ENCODE results near the gene RASGEF1B. TPM values are rescaled to one million over a fixed set of nuclear protein-coding genes. Genes with fewer than 3 reads are reported as not detected.

RASGEF1B gene
- total and polyA plus RNA-seq, 12 donors, result 5.6 to 27.2 (median 8.8) TPM

DNA sequence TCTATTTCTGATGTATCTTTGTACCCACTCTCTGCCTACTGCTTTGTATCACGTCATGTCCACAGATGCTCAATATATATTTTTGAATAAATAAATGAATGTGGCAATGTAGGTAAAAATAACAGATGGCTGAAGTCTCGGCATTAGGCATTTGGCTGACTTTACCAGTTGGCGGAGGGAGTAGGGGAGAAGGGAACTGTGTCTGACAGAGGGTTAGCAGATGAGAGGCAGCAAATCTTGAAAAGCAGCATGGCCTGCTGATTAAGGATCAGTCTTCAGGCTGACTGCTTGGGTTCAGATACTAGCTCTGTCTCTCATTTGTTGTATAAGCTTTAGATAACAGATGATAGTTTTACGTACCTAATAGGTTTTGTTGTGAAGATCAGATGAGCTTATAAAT lies 31.9 kb upstream of the RASGEF1B start:
- intact Hi-C loops (cut with DNase I), result no loop called here
- Histone ChIP-seq H3K27me3 (no peaks in the 10 kb centered on the region), H3K36me3 (replicated peaks in 1 of 2) (no peaks in the 10 kb centered on the region), H3K4me3 (no peak overlapping the region), H3K9me3 (replicated peaks in 1 of 3) (no peaks in the 10 kb centered on the region), H3K27ac (peak overlapping the region in 1 of 5 donors; percentile 88), H3K4me1 (replicated peaks in 1 of 2) (no peaks in the 10 kb centered on the region)
- 79 to 83% (median 81%) methylated on average over 4 of the region's 4 CpGs for WGBS, 4 donors
- no peak for TF ChIP-seq POLR2A (IDR thresholded peaks at IDR 0.05)
- TF ChIP-seq, protein P1, sequence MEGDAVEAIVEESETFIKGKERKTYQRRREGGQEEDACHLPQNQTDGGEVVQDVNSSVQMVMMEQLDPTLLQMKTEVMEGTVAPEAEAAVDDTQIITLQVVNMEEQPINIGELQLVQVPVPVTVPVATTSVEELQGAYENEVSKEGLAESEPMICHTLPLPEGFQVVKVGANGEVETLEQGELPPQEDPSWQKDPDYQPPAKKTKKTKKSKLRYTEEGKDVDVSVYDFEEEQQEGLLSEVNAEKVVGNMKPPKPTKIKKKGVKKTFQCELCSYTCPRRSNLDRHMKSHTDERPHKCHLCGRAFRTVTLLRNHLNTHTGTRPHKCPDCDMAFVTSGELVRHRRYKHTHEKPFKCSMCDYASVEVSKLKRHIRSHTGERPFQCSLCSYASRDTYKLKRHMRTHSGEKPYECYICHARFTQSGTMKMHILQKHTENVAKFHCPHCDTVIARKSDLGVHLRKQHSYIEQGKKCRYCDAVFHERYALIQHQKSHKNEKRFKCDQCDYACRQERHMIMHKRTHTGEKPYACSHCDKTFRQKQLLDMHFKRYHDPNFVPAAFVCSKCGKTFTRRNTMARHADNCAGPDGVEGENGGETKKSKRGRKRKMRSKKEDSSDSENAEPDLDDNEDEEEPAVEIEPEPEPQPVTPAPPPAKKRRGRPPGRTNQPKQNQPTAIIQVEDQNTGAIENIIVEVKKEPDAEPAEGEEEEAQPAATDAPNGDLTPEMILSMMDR (IDR thresholded peaks at IDR 0.05), result no peak
- no peak for DNase-seq

DNA sequence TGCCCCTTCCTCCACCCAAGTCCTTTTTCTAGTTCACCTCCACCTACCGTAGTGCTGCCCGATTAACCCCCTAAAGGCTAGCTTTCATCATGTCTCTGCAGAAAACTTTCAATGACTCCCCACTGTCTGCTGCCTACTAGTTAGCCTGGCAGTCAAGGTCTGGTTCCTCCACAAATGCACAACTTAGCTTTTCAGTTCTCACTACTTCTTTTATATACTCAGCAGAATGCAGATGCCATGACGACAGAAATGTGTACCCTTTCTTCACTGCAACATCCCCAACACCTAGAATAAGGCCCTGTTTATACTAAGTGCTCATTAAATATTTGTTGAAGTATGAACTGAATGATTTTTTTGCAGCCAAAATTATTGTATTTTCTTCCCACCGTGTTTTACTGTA lies 30.9 kb upstream of the RASGEF1B start:
- H3K9me3 ChIP-seq (replicated peaks in 1 of 3), result no peaks in the 10 kb centered on the region

DNA sequence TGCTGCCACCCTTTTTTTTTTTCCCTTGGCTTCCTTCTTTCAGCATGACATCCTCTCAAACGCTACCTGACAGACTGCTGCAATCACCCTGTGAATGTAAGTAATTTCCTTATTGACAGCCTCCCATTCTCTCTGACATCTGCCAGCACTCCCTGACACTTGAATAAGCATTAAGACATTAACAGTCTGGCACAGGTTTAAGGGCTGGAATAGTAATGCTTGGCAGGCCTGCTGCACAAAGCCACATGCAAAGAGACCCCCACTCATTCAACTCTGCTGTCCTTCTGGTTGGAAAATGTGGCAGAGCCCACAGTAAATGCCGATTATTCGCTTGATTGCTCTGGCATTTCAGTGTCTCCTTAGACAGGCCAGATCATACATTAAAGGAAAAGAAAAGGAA lies 28.1 kb upstream of the RASGEF1B start:
- DNase-seq, result no peak
- 50 to 64% (median 61%) methylated on average over 3 of the region's 3 CpGs for WGBS, 4 donors
- TF ChIP-seq POLR2A (IDR thresholded peaks at IDR 0.05), result no peak
- TF ChIP-seq, protein P1 (IDR thresholded peaks at IDR 0.05), result no peak
- no peak overlapping the region for H3K27ac ChIP-seq
- no peaks in the 10 kb centered on the region for H3K27me3 ChIP-seq
- no peaks in the 10 kb centered on the region for H3K9me3 ChIP-seq (replicated peaks in 1 of 3)
- no peaks in the 10 kb centered on the region for H3K4me1 ChIP-seq (replicated peaks in 1 of 2)
- intact Hi-C loops (cut with DNase I), result no loop called here
- H3K36me3 ChIP-seq (replicated peaks in 1 of 2), result no peaks in the 10 kb centered on the region
- no peak overlapping the region for H3K4me3 ChIP-seq

More for the DNA sequence above, 30.9 kb upstream of the RASGEF1B start:
- H3K27me3 ChIP-seq, result no peaks in the 10 kb centered on the region
- no peak overlapping the region for H3K27ac ChIP-seq
- DNase-seq, result no peak
- no peak overlapping the region for H3K4me3 ChIP-seq
- TF ChIP-seq POLR2A (IDR thresholded peaks at IDR 0.05), result no peak
- TF ChIP-seq, protein P1 (IDR thresholded peaks at IDR 0.05), result no peak
- no peaks in the 10 kb centered on the region for H3K36me3 ChIP-seq (replicated peaks in 1 of 2)
- WGBS, 4 donors, result 64 to 87% (median 77%) methylated on average over 4 of the region's 4 CpGs
- no peaks in the 10 kb centered on the region for H3K4me1 ChIP-seq (replicated peaks in 1 of 2)
- intact Hi-C loops (cut with DNase I), result no loop called here

DNA sequence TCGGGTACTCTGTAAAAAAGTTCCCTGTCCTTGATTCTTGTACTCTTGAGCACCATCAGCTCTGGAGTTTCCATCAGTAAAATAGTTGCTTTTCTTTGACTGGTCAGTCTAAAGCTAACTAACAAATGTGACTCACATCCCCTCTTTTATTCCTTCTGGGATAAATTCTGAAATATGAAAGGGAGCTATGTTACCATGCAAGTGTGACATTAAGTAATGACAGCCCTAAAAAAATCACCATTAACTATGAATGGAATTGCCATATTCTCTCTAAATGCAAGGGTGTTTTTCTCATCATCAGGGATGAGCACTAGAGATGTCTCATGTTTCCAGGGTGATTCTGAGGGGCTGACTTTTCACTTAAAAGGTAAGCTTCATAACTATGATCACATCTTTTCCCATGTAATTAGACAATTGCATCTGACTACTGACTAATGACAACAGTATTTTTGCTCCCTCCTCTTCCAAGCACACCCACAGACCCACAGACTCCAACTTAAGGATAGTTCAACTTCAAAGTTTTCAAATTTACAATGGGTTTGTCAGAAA lies 26.9 kb upstream of the RASGEF1B start:
- no peak overlapping the region for H3K27ac ChIP-seq
- H3K27me3 ChIP-seq, result no peaks in the 10 kb centered on the region
- no peak for DNase-seq
- no peak overlapping the region for H3K4me3 ChIP-seq
- intact Hi-C loops (cut with DNase I), result no loop called here
- H3K4me1 ChIP-seq (replicated peaks in 1 of 2), result peaks cover 0 to 8% of the 10 kb centered on the region in 2 donors
- TF ChIP-seq POLR2A (IDR thresholded peaks at IDR 0.05), result no peak
- TF ChIP-seq, protein P1 (IDR thresholded peaks at IDR 0.05), result no peak
- no peaks in the 10 kb centered on the region for H3K9me3 ChIP-seq (replicated peaks in 1 of 3)
- 44 to 71% (median 57%) methylated on average over 1 of the region's 1 CpG for WGBS, 4 donors
- no peaks in the 10 kb centered on the region for H3K36me3 ChIP-seq (replicated peaks in 1 of 2)
